GM12801 (cell line): ENCODE results near the gene CHEK1.

ENCODE experiments used
- TF ChIP-seq, protein P1 (sequence below): IDR thresholded peaks from one replicate; pipeline ENCODE4 v1.5.1; 2011; ENCODE audit warnings: control low read depth; ENCODE audit not compliant: insufficient read length; ENCODE audit errors: extremely low read depth

CHEK1 gene

DNA sequence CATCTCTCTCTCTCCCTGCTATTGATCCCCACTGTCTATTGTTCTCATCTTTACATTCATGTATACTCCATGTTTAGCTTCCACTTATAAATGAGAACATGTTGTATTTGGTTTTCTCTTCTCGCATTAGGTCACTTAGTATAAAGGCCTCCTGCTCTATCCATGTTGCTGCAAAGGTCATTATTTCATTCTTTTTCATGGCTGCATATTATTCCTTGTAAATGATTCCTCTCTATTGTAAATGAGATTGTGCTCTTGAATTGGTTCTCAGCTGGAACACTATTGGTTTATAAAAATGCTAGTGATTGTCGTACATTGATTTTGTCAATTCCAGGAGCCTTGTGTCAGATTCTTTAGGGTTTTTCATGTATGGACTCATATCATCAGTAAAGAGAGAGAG, 42.2 kb downstream of the CHEK1 start:
- TF ChIP-seq, protein P1, sequence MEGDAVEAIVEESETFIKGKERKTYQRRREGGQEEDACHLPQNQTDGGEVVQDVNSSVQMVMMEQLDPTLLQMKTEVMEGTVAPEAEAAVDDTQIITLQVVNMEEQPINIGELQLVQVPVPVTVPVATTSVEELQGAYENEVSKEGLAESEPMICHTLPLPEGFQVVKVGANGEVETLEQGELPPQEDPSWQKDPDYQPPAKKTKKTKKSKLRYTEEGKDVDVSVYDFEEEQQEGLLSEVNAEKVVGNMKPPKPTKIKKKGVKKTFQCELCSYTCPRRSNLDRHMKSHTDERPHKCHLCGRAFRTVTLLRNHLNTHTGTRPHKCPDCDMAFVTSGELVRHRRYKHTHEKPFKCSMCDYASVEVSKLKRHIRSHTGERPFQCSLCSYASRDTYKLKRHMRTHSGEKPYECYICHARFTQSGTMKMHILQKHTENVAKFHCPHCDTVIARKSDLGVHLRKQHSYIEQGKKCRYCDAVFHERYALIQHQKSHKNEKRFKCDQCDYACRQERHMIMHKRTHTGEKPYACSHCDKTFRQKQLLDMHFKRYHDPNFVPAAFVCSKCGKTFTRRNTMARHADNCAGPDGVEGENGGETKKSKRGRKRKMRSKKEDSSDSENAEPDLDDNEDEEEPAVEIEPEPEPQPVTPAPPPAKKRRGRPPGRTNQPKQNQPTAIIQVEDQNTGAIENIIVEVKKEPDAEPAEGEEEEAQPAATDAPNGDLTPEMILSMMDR: no peak

DNA sequence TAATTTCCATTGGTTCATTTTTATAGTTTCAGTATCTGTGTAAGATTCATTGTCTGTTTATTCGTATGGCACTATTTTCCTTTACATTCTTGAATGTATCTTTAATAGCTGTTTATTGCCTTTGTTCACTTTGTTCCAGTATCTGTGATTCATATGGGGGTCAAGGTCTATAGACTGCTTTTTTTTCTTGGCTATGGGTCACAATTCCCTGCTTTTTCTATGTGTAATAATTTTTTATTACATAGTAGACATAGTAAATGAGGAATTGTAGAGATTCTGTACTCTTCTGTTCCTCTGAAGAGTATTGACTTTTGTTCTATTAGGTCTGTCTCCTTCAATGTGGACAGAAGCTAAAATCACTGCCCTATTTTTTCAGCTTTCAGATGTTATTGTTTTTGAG, 45.2 kb downstream of the CHEK1 start:
- TF ChIP-seq, protein P1: no peak

DNA sequence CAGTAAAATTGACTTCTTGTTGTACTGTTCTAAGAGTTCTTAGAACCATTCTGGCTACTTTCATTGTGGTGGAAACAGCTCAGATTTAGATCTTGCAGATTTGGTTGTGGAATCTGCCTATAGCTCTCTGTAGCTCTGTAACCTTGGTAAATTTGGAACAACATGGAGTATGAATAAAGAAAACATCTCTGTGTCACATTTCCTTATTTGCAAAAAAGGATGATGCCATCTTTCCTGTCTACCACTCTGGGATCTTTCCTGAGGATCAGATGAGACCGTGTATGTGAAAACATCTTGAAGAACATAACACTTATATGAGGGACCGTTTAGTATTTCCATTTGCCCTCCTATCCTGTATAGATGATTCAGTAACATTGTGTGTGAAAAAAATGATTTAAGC, 46.6 kb downstream of the CHEK1 start:
- TF ChIP-seq, protein P1: no peak

DNA sequence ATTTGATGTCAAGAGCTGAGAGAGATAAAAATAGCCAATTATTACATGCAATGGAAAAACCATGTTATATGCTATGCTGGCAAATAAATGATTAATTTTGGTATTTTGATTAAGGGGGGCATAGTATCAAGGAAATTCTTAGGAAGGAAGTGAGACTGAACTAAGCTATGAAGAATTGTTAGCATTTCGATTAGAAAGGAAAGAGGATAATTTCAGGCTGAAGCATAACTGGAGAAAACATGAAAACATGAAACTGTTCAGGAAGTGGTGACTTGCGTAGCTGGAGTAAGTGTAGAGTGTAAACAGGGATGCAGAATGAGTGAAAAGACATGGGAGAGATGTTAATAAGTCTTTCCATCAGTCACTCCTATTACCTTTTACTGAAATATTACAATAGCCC, 49.2 kb downstream of the CHEK1 start:
- TF ChIP-seq, protein P1: no peak

- TF ChIP-seq, protein P1: no peak
Observed at GRCh38 chr11:125675196-125675595, 50.2 kb downstream of the CHEK1 start.

- TF ChIP-seq, protein P1: no peak
Observed at GRCh38 chr11:125679397-125679796, 54.4 kb downstream of the CHEK1 start.

DNA sequence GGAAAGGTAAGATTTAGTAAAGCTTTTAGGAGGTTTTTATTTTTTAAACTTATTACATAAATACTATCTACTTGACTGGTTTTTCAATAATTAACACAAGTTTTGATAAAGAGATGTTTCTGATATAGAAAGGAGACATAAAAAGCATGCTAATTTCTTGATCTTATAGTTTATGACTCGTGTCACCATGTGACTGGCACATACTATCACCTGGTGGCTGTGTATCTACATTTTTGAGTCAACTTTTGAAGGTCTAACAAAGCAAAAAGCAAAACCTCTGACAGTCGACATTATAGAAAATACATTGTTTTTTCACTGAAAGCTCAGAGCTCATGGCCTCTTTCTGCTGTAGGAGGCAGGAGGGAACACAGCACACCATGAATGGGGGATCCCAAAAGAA, 54.9 kb downstream of the CHEK1 start:
- TF ChIP-seq, protein P1: no peak

DNA sequence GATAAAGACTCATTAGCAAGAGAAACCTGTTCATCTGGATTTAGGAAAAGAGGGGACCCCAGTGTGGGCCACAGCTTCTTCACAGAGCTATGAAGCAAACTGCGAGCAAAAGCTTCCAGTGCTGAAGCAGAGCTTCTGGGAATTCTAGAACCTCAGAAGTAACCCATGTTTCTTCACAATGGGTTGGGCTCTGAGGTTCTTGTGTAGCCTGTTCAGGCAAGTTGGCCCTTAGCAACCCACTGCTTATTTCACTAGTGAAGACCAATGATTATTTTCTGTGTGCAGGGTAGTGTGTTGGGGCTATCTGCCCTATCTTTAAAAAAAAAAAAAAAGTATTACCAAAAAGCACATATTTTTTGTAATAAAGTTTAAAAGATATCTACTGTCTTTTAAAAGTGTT, 55.8 kb downstream of the CHEK1 start, which contains the start of gene ACRV1:
Gene ACRV1 (minus strand): TSS at position 101 of the 400 bp plus-strand sequence. CDS start 67 bp downstream, at position 34.
- TF ChIP-seq, protein P1: no peak
